GM18511 (cell line): Measurements from ENCODE around the gene HBA2.
"Not testable (repeated sequence)": the region's sequence is repeated elsewhere in the genome, so short reads cannot be mapped to it uniquely, and the experiment has no call there.

Experiments
- ATAC-seq: cut with Tn5 transposase; IDR thresholded peaks from one replicate; pipeline ENCODE4 v1.9.1; 2021; ENCODE audit warnings: mild to moderate bottlenecking, moderate library complexity; ENCODE audit not compliant: unreplicated experiment

The HBA2 gene

GRCh38 chr16:173928-174769, 1.5 kb downstream of the HBA2 start:
- not testable (repeated sequence) for ATAC-seq

GRCh38 chr16:175011-175949, 2.6 kb downstream of the HBA2 start:
- ATAC-seq = no peak

DNA sequence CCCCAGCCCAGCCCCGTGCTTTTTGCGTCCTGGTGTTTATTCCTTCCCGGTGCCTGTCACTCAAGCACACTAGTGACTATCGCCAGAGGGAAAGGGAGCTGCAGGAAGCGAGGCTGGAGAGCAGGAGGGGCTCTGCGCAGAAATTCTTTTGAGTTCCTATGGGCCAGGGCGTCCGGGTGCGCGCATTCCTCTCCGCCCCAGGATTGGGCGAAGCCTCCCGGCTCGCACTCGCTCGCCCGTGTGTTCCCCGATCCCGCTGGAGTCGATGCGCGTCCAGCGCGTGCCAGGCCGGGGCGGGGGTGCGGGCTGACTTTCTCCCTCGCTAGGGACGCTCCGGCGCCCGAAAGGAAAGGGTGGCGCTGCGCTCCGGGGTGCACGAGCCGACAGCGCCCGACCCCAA, 3.3 kb downstream of the HBA2 start:
- ATAC-seq = not testable (repeated sequence)

GRCh38 chr16:176477-177382, 4.1 kb downstream of the HBA2 start, which contains the start of gene HBA1:
Gene HBA1, plus strand, starts transcription at chr16:176680. Its CDS starts 37 bp downstream, at chr16:176717.
- not testable (repeated sequence) for ATAC-seq

- ATAC-seq = no peak
Observed at GRCh38 chr16:177394-177822, 4.7 kb downstream of the HBA2 start.

- no peak for ATAC-seq
Observed at GRCh38 chr16:177981-178667, 5.4 kb downstream of the HBA2 start.

DNA sequence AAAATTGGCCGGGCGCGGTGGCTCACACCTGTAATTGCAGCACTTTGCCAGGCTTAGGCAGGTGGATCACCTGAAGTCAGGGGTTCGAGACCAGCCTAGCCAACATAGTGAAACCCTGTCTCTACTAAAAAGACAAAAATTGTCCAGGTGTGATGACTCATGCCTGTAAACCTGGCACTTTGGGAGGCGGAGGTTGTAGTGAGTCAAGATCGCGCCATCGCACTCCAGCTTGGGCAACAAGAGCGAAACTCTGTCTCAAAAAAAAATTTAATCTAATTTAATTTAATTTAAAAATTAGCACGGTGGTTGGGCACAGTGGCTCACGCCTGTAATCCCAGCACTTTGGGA, 6.0 kb downstream of the HBA2 start:
- no peak for ATAC-seq

DNA sequence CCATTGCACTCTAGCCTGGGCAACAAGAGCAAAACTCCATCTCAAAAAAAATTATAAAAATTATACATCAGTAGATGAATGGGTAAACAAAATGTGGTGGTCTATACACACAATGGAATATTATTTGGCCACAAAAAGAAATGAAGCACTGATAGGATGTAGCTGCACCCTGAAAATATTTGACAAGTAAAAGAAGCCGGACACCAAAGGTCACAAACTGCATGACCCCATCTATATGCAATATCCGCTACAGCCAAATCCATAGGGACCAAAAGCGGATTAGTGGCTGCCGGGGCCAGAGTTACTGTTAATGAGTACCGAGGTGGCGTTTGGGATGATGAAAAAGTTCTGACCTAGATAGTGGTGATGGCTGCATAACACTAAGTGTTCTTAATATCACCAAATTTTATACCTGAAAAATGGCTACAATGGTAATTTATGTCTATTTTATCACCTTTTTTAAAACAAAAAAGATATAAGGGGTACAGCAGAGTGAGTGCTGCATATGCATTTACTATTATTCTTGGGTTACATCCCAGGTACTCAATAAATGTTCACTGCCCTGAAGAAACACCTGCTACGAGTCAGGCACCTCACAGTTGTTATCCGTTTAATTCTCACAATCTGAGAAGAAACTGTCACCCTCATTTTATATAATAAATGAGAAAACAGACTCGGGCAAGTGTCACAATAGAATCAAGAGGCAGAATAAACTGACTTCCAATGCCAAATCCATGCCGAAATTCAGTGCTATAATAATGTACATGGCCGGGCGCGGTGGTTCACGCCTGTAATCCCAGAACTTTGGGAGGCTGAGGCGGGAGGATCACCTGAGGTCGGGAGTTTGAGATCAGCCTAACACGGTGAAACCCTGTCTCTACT, 6.8 kb downstream of the HBA2 start:
- no peak for ATAC-seq

GRCh38 chr16:180101-180675, 7.5 kb downstream of the HBA2 start, which contains the start of gene HBQ1:
Gene HBQ1, plus strand, starts transcription at chr16:180459. Its CDS starts 28 bp downstream, at chr16:180487.
- ATAC-seq = no peak

GRCh38 chr16:180681-181564, 8.2 kb downstream of the HBA2 start:
- ATAC-seq = peak; percentile 58

DNA sequence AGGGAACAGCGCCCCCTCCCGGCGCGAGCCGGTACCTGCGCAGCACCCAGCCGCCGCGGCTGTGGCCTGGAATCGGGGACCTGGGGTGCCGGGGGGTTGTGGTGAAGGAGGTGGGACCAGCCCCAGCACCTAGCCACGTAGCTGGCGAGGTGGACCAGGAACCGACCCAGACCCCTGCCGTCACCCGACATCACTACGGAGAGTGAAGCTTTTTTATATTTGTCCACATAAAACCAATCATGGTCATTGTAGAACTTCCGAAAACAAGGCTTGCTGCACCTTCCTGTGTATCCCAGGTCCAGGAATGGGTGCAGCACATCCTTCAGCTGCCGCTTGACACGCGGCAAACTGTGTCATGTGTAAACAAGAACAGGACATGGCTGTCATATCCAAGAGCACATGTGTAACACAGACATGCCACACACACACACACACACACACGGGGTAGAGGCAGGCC, 8.9 kb downstream of the HBA2 start:
- ATAC-seq = no peak

- ATAC-seq = no peak
Observed at GRCh38 chr16:183005-183404, 10.3 kb downstream of the HBA2 start.

DNA sequence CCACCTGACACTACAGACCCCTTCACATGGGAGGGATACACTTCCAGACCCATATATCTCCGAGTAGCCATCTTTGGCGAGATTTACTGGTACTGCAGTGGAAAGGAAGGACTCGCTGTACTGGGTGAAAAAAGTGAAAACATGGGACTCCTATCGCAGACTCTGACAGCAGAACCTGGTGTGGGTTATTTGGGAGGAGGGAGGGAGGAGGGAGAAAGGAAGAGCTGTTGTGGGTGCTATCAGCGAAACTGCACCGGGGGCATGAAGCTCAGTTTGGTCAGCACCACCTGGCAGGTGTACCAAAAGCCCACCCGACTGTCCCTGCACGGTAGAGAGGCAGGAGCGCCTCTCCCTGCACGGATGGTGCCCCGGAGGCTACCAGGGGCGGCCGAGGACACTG, 12.5 kb downstream of the HBA2 start:
- ATAC-seq = no peak

DNA sequence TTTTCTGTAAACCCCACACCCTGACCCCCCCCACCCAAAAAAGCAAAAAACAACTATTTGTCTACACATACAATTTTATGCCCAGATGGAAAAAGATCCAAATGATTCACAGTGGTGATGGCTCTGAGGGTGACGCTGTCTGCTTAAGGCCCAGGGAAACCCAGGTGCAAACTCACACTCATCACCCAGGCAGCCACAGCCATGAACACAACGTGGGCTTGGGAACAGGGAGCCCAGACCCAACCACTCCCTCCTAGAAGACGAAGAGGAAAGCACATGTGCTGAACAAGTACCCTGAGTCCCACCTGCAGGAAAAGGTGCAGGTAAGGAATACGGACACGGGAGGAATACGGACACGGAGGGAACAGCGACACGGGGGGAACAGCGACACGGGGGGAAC, 13.0 kb downstream of the HBA2 start:
- no peak for ATAC-seq

GRCh38 chr16:187330-187729, 14.7 kb downstream of the HBA2 start:
- no peak for ATAC-seq

DNA sequence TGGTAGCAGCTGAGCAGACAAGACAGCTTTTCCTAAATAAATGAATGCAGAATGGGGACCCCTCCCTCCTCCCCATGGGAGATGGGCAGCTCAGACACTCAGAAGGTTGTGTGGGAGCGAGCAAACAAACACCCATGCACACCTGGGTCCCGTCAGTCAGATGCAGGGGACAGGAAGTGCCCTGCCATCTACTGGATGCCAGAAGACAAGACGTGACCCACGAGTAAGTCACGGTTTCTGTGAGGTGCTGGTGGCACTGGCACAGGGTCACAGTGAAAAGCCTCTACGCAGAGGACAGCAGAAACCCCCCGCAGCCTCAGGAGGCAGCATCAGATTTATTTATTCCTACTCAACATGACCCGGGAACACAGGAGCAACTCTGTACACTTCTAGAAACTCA, 16.0 kb downstream of the HBA2 start:
- ATAC-seq = no peak

DNA sequence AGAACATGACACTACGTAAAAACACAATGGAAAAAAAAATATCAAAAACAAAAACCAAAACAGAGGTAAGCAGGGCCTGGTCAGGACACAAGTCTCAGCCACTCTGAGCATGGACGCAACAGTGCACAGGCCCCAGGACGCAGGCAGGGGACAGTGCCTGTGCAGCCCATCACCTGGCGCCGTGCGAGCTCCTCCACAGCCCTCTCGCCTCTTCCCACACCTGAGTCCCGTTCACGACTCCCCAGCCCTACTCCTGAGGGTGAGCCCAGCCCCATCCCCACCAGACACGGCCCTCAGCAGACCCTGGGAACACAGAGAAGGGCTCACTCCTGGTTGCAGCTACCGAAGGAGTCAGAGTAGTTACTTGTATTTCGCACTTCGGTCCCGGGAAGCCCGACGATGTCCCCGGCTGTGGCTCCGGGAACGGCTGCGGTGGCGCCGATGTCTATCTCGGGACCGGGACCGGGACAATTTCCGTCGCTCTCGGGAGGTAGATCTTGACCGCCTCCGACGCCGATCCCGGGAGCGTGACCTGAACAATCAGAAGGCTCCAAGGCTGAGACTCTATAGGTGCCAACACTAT, 17.0 kb downstream of the HBA2 start:
- no peak for ATAC-seq
